Amniotic stem cell (primary cell): ENCODE results near the gene CLIC4.
A peak's percentile ranks its signal among the peaks of the same experiment; 100 is the strongest.
"Not testable (repeated sequence)": the region's sequence is repeated elsewhere in the genome, so short reads cannot be mapped to it uniquely, and the experiment has no call there.

Source experiments
- DNase-seq: peaks from one replicate; lab custom pipeline; 2025; lab: John Stamatoyannopoulos, UW

CLIC4 gene

DNA sequence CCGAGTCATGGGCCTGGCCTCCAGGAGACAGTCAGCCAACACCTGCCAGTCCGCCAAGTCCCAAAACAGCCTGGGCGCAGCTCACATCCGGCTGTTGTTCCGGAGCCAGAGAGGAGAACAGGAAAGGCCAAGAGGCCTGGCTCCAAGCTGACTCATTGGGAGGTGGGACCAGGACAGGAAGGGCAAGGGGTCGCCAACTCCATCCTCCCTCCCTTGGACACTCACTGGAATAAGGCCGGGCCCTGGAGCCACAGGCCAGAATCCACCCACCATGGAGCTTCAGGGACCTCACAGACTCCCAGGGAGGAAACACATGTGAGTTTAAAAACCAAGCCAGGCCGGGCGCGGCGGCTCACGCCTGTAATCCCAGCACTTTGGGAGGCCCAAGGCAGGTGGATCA lies 25.1 kb upstream of the CLIC4 start:
- DNase-seq: no peak

DNA sequence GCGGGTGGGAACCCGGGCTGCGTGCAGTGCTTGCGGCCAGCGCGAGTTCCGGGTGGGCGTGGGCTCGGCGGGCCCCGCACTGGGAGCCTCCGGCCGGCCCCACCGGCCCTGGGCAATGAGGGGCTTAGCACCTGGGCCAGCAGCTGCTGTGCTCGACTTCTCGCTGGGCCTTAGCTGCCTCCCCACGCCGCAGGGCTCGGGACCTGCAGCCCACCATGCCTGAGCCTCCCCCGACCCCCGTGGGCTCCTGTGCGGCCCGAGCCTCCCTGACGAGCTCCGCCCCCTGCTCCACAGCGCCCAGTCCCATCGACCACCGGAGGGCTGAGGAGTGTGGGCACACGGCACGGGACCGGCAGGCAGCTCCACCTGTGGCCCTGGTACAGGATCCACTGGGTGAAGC lies 23.7 kb upstream of the CLIC4 start:
- DNase-seq: no peak

DNA sequence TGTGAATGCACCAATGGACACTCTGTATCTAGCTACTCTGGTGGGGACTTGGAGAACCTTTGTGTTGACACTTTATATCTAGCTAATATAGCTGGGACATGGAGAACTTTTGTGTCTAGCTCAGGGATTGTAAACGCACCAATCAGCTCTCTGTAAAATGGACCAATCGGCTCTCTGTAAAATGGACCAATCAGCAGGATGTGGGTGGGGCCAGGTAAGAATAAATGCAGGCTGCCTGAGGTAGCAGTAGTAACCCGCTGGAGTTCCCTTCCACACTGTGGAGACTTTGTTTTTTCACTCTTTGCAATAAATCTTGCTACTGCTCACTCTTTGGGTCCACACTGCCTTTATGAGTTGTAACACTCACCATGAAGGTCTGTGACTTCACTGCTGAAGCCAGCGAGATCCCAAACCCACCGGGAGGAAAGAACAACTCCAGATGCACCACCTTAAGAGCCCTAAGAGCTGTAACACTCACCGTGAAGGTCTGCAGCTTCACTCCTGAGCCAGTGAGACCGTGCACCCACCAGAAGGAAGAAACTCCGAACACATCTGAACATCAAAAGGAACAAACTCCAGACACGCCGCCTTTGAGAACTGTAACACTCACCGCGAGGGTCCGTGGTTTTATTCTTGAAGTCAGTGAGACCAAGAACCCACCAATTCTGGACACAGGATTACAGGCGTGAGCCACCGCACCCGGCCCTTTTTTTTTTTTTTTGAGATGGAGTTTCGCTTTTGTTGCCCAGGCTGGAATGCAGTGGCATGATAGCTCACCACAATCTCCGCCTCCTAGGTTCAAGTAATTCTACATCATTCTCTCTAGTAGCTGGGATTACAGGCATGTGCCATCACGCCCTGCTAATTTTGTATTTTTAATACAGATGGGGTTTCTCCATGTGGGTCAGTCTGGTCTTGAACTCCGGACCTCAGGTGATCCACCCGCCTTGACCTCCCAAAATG lies 22.9 kb upstream of the CLIC4 start:
- not testable (repeated sequence) for DNase-seq

DNA sequence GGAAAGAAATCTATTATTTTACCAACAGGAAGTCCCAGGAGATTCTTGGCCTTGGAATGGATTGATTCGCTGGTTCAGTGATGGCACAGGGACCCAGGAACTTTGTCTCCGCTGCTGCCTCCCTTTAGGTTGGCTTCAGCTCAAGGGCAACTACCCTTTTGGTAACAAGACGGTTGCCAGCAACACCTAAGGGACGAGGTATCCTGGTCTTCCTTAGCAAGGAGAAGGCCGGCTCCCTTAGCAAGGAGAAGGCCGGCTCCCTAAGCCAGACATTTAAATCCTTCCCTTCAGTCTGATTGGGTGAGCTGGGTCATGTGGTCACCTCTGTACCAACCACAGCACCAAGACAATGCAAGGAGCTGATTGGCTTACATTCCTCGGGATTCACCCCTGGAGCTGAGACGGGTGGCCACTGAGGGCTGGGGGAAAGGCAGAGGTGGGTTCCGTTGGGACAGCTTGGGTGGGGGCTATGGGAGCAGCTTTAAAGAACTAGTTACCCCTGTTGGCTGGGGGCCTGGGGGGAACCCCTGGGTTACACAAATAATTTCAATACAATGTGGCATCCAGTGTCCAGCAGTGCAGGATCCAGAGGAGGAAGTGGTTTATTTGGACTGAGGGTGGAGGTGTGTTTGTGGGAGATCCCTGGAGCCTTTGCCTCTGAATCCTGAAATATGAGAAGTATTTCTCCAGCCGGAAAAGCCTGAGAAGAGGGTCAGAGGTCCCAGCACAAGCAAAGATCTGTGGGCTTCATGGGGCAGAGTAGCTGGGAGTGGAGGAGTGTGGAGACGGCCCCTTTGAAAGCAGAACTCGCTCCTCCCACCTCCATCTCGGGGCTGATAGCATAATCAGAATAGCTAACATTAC lies 20.7 kb upstream of the CLIC4 start:
- no peak for DNase-seq

DNA sequence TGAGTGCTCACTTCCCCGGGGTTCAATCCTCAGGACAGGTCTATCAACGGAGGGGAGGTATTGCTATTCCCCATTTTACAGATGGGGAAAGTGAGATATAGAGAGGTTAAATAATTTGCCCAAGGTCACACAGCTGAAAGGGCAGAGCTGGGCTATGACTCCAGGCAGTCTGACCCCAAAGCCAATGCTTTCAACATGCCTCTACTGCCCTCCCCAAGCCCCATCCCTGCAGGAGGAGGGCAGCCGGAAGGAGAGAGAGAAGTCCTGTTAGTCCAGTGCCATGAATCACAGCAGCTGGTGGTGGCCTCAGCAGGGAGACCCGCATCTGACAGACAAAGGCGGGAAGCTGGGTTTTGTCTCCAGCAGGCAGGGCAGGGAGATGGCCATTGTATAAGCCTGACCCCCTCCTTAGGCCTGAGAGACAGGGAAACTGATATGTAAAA lies 20.0 kb upstream of the CLIC4 start:
- DNase-seq: no peak

DNA sequence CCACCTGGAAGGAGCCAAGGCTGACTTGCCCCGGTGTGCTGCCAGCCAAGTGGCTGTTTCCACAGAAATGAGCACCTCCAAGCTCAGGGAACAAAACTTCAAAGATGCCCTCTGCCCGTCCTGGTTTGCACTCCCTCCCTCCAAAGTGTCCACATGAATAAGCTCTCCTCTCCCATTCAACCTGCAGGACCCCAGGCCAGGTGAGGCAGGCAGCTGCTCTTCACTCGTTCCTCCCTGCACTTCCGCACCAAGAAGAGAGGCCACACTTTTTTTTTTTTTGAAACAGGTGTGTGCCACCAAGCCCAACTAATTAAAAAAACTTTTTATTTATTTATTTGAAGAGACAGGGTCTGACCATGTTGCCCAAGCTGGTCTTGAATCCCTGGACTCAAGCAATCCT lies 18.5 kb upstream of the CLIC4 start:
- no peak for DNase-seq

DNA sequence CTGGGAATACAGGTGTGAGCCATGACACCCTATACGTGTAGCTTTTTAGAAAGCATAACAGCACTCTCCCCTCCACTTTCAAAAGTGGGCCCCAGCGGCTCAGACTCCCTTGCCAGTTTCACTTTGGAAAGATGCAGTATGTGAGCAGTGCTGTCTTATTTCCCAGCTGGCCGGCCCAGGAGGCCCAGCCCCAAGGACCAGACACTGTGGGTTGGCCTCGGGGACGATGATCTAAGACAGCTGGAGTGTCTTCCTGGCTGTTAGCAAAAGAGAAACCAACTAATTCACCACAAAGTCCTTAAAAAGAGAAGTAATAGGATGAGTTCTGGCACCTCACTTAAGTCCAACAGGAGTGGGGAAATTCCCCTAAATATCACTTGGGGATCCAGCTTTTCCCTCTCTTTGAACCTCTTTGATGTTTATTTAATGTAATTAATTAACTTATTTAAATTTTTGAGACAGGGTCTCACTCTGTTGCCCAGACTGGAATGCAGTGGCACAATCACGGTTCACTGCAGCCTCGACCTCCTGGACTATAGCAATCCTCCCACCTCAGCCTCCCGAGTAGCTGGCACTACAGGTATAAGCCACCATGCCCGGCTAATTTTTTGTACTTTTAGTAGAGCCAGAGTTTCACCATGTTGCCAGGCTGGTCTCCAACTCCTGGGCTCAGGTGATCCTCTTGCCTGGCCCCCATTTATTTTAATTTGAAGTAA lies 17.6 kb upstream of the CLIC4 start:
- peak; percentile 69 for DNase-seq

DNA sequence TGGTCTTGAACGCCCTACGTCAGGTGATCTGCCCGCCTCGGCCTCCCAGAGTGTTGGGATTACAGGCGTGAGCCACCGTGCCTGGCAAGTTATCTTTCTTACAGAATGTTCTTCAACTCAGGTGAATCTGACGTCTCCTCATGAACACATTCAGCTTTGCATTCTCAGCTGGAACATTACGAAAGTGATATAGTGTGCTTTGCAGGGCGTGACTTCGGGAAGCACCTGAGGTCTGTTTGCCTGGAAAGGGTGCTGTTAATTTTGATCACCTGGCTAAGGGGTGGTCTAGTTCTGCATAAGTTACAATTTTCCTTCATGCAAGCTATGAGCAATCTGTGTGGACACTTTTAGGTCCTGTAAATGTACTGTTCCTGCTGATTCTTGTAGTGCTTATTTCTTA lies 16.3 kb upstream of the CLIC4 start:
- no peak for DNase-seq

DNA sequence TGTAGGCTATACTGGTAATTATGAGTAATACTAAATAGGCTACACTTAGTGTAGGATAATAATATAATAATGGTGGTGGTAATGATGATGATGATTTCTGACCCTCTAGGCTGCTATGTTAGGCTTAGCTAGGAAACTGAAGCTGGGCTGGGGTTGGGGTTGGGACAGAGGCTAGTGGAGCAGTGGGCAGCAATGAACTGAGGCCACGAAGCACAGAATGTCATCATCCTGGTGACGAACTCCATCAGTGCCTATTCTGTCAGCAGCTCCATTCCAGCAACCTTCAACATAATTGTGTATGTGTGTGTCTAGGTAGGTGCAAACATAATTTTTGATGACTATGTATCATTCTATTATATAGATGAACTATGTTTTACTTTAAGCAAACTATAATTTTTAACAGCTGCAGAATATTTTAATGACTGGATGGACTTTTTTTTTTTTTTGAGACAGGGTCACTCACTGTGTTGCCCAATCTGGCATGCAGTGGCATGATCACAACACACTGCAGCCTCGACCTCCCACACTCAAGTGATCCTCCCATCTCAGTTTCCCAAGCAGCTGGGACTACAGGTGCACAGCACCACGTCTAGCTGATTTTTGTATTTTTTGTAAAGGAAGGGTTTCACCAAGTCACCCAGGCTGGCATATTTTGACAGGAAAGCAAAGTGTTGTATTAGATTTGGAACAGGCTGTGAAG lies 12.9 kb upstream of the CLIC4 start:
- no peak for DNase-seq

DNA sequence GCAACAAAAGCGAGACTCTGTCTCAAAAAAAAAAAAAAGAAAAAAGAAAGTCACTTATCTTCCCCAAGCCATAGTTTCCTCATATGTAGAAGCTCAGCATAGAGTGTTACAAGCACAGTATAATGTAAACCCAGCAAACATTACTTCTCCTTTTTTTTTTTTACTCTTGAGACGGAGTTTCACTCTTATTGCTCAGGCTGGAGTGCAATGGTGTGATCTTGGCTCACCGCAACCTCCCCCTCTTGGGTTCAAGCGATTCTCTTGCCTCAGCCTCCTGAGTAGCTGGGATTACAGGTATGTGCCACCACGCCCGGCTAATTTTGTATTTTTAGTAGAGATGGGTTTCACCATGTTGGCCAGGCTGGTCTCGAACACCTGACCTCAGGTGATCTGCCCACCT lies 11.9 kb upstream of the CLIC4 start:
- not testable (repeated sequence) for DNase-seq

DNA sequence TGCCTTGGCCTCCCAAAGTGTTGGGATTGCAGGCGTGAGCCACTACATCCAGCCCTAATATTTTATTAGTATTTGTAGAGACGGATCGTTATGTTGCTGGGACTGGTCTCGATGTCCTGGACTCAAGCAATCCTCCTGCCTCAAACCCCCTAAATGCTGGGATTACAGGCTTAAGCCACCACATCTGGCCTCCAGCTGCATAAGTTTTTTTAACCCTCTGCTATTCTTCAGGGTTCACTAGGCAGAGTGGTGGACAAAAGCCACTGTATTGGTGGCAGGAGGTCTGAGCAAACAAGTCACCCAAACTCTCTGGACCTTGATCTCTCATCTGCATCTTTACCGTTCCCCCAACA lies 10.1 kb upstream of the CLIC4 start:
- no peak for DNase-seq

DNA sequence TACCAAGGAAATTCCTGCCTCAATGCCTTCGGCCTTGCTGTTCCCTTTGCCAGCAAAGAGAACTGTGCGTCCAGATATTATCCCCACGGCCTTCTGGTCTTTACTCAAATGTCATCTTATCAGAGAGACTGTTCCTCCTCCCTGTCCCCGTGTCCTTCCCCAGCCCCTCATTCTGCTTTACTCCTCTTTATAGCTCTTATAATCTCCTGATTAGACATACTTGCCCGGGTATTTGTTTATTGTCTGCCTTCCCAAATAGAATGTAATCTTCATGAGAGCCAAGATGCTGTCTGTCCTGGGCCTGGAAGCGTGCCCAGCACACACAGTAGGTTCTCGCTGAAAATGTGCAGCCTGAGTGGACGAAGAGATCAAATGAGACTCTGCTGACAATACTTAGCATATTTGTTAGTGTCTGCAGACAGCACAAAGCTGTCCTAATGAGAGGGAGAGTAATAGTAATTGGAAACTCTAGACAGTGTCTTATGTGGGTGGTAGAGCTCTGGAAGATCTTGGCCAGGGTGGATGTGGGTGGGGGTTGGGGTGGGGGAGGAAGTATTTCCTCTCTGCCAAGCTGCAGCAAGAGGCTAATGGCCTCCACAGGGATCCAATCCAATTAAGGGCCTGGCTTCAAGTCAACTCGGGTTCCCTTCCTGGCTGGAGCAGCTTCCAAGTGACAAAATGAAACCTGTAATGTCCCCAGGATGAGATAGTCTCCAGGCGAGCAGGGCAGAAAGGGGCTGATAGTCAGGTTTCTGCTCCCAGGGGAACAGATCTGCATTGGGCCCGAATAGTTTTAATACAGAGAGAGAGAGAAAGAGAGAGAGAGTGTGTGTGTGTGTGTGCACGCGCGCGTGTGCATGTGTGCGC lies 9.5 kb upstream of the CLIC4 start:
- no peak for DNase-seq

DNA sequence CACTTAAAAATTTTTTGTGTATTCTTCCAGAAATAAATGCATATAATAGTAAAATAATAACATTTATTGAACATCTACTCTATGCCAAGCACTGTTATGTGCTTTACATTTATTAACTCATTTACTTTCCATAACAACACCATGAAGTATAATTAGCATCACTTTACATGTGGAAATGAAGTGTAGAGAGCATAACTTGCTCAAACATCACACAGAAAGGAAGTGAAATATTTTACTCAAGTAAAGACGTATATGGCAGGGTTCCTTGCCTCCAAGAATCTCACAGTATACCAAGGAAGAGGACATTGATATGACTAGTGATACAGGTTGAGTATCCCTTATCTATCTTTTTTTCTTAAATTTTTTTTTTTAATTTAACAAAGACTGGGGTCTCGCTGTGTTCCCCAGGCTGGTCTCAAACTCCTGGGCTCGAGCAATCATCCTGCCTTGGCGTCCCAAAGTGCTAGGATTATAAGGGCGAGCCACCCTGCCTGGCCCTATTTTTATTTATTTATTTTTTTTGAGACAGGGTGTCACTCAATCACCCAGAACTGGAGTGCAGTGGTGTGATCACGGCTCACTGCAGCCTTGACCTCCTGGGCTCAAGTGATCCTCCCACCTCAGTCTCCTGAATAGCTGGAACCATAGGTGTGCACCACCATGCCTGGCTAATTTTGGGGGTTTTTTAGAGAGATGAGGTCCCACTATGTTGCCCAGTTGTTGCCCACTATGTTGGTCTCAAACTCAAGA lies 7.7 kb upstream of the CLIC4 start:
- DNase-seq: no peak

DNA sequence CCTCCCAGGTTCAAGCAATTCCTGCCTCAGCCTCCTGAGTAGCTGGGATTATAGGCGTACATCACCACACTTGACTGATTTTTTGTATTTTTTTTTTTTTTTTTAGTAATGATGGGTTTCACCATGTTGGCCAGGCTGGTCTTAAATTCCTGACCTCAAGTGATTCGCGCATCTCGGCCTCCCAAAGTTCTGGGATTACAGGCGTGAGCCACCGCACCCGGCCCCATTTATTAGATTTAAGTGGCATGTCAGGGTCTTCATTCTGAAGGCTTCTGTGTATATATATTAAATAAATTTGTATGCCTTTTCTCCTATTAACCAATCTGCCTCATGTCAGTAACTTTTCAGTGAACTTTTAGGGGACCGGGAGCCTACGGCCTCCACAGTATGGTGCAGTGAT lies 6.0 kb upstream of the CLIC4 start:
- DNase-seq: no peak

DNA sequence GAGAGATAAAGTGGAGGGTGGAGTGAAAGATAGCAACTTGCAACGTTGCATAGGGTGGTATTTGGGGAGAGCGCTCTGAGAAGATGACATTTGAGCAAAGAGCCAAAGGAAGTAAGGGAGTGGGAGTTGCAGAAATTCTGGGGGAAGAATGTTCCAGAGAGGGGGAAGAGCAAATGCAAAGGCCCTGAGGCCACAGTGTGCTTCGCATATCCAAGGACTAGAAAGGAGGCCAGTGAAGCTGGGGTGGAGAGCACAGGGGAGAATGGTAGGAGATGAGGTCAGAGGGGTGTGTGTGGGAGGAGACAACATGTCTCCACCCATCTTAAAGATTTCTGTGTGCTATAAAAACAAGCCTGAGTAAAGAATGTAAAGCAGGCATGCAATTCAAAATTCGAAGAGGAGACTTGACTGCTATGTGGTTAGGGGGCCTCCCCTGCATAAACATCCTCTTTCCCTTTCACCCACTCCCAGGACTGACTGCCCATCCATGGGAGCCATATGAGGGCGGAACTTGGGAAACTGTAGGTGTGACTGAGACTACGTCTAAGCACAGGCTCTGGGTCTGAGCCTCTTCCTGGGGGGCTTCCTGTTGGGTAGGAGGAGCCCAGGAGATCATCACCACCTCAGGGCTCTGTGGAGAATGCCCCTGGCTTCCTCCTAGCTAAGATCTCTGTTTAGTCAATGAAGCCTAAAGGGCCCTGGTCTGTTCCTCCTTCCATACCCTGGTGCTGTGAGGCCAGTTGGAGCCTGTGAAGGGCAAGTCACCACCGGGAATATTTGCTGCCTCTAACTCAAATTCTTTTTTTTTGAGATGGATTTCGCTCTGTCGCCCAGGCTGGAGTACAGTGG lies 2.9 kb upstream of the CLIC4 start:
- no peak for DNase-seq

DNA sequence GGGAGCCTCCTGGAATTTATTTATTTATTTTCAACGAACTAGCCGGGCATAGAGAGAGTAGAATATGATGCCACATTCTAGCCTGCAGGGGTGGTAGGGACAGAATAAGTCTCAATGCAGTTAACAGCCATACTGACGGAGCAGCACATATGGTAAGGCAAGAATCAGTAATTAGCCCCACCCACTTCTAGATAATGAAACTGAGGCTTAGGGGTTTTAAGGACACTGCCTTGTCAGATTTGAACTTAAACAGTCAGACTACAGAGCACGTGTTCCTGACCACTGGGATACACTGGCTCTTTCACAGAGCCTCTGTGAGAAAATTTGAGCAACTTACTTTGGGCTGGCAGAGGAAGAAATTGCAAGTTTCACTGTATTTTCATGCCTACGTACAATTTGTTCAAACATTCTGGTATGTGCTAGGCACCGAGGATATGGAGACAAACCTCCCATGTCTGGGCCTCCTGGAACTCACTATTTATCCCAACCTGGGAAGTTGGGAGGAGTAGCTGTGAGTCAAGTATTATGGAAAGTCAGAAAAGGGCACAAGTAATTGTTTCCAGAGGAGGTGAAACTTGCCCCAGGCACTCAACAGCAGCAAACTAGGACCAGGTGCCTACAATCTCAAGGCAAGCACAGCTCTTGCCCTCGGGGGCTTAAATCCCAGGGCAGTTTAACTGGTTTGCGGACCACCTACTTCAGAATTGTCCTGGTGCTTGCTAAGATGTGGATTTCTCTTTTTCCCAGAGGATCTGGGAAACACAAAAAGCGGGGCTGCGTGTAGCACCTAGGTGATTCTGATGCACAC lies 1.6 kb upstream of the CLIC4 start:
- DNase-seq: no peak

DNA sequence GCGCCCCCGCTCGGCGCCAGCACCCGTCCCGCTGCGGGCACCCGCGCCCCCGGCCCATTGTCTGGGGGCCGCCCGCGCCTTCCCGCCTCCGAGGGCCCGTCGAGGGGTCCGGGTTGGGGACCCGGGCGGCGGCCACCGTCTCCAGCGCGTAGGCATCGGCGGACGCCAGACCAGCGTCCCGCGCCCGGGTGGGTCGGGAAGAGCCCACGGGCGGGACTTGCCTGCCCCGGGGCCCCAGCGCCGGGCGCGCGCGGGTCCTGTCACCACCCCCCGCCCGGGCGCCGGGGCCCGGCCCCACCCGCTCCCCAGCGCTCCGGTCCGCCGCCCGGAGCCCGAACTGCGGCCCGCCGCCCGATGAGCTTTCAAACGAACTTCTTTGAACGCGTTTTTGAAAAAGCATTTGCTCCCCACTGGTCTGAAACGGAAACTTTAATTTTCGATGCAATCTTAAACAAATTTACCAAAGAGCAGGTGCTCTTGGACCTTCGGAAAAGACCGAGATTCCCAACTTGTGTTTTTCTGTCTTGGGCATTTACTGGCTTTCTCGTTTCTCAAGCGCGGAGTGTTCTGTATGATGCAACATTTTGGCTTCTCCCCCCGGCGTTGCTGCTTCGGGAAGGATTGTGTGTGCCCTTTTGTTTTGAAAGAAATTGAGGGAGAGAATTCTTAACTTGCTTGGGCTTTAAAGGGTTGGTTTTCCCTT lies 615 bp downstream of the CLIC4 start:
- DNase-seq: no peak
